Activated naive CD4-positive, alpha-beta T cell (primary cell): ENCODE results near the gene SORBS1.

Experiments
- DNase-seq, 4 experiments: peaks; one replicate each; lab custom pipeline; 2025; lab: John Stamatoyannopoulos, UW

SORBS1 gene

DNA sequence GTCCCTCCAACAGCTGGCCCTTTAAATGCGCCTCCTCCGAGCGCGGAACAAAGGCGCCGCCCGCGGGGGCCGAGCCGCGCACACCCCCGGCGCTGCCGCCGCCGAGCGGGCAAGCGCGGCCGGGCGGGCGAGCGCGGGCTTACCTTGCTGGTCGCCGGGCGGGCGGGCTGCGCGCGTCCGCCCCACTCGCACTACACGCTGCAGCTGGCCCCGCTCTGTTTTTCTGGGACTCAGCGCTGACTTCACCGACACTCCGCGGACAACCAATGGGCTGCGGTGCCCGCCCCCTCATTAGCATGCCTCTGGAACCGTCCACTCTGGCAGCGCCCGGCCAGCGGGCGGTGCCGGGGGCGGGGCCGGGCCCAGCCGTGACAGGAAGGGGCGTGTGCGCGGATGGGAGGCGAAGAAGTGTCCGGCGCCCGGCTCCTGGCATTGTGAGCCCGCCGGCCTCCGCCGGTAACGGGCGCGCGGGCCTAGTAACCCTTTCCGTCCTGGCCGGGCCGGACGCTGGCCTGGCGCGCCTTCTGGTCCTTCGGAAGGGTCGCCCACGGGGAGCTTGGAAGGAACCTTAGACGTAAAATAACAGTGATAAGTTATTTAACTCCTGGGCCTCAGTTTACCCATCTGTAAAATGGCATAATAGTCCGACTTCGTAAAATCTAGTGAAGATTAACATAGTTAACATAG, at the start of gene SORBS1:
SORBS1 (minus strand) TSS at position 195 of the 687 bp plus-strand sequence. CDS start 120,236 bp downstream, outside the sequence.
- peak; percentile 28 to 74 (median 49) for DNase-seq

DNA sequence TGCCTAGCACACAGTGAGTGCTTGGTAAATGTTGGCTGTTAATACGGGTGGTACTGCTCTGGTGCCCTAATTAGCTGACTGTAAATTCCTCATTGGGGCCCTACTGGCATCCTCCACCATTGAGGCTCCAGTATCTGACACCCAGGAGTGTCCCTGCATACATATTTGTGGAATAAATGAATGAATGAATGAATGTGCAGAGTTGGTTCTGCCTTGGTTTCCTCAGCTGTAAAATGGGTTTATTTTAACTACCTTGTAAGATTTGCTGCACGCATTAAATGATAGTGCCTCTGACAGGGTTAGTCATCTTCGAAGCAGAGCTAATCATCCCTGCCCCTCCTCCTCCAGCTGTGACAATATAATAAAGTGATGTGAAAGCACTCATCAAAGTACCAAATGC, 49.6 kb upstream of the SORBS1 start:
- no peak for DNase-seq

DNA sequence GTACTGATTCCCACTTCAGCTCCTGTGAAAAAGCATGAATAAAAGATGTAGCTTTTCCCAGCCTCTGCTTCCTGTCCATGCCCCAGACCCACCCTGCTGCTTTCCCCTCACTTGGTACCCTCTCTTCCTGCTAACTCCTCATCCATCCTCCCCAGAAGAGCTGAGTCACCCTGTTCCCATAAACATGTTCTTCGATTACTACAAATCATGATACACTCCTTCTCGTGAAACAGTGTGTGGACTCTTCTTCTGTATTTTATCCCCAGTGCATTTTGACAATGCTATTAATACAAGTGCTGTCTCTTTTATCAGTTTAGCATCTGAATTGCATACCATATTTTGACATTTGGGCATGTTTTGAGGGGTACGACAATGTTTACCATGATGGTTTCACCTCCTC, 45.8 kb upstream of the SORBS1 start:
- DNase-seq: no peak

DNA sequence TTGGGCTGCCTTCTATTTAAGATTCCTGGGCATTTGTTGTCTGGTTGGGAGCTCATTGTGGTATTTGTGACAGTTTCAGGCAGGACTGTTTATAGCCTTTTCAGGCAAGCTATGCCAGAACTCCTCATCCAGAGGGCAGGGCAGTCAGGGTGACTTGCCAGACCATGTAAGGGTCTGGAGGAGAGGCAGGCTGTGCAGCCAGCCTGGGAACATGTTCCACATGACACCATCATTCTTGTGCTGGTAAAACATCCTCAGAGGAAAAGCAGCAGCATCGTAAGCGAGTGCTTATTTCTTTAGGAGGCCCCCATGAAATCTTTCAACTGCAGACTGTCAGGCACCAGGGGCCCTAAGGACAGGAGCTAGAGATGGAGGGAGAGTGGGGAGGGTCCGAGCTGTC, 44.0 kb upstream of the SORBS1 start:
- DNase-seq: no peak

DNA sequence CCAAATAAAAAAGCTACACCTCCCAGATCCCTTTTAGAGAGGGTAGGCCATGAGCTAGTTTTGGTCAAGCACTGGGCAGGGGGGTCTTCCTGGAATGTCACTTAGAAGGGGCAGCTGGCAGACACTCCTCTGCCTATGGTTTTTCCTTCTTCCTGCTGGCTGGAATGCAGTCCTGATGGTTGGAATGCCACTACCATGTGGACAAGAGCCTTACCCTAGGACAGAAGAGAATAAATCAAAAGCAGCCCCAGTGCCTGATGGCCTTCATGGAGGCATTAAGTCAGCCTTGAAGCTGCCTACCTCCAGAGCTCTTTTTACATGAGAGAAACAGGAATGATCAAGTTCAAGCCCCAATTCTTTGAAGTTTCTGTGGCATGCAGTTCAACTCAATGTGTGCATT, 43.5 kb upstream of the SORBS1 start:
- DNase-seq: no peak

DNA sequence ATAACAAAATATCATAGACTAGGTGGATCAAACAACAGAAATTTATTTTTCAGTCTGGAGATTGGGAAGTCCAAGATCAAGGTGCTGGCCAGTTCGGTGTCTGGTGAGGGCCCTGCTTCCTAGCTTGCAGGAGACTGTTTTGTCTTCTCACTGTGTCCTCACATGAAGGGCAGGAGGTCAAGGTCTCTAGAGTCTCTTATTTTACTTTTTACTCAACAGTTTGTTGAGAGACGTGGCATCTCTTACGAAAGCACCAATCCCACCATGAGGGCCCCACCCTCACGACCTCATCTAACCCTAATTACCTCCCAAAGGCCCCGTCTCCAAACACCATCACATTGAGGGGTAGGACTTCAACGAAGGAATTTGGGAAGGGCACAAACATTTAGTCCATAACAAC, 41.2 kb upstream of the SORBS1 start:
- DNase-seq: no peak

DNA sequence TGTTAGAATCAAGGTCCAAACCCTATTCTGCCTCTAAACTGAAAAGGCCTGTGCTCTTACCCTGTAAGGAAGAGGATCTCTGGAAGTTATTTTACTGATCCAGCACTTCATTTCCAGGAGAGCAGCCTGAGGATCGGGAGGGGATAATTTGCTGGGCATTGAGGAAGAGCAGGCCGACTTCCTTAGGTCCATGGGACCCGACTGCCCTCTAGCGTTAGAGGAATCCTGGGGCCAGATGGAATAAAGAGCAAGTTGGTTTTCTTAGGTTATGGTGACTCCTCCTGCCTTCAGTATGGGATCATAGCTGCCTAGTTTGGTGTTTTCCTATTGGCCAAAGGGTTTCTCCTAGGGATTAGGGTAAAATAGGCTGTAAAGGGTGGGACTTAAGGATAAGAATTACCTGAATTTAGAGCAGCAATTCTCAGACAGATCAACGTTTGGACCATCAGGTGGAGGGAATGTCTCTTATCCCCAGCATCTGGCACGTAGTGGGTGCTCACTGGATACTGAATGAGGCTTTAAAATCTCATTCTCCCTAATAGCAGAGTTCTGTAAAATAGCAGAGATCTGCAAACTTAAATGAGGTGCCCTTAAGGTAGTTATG, 40.0 kb upstream of the SORBS1 start:
- DNase-seq: peak in 1 of 4 experiments; percentile 3

DNA sequence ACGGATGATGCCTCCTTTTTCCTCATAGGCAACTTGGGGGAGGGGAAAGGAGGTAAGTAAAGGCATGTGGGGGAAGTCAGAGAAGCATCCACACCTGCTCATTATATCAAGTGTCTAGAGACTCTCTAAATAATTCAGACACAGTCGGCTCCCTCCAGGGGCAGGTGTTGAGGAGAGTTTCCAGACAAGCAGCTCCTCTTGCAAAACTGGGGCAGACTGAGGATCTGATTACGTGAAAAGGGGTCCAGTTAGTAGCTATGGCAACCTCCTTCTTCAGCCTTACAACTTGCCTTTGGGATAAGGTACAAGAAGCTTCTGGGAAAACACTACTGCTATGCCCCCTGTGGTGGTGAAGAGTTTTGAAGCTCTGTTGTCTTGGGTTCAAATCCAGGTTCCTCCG, 39.0 kb upstream of the SORBS1 start:
- no peak for DNase-seq

DNA sequence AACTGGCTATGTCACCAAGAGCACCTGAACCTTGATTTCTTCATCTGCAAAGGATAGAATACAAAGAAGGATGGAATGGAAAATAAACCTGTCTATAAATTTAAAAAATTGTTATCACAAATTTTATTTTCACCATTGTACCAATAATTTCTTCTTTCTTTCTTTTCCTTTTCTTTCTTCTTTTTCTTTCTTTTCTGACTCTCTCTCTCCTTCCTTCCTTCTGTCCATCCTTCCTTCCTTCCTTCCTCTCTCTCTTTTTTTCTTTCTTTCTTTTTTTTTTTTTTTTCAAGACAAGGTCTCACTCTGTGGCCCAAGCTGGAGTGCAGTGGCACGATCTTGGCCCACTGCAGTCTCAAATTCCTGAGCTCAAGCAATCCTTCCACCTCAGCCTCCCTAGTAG, 36.6 kb upstream of the SORBS1 start:
- no peak for DNase-seq

DNA sequence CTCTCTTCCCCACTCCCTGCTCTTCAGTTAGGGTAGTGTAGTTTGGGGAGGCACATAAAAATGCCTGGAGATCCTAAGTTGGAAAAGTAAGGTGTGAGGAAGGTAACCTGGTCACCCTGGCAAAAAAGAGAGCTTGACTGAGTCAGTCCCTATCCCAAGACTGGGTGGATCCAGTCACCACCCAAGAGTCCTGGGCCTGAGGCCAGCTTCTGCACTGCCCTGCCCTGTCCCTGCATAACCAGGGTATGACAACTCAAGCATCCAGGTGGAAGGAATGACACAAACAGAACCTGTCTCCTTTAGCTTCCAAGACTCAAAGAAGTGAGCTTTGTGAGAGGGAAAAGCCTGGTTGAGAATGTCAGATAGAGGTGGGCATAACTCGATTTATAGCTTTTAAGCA, 26.9 kb upstream of the SORBS1 start:
- no peak for DNase-seq

DNA sequence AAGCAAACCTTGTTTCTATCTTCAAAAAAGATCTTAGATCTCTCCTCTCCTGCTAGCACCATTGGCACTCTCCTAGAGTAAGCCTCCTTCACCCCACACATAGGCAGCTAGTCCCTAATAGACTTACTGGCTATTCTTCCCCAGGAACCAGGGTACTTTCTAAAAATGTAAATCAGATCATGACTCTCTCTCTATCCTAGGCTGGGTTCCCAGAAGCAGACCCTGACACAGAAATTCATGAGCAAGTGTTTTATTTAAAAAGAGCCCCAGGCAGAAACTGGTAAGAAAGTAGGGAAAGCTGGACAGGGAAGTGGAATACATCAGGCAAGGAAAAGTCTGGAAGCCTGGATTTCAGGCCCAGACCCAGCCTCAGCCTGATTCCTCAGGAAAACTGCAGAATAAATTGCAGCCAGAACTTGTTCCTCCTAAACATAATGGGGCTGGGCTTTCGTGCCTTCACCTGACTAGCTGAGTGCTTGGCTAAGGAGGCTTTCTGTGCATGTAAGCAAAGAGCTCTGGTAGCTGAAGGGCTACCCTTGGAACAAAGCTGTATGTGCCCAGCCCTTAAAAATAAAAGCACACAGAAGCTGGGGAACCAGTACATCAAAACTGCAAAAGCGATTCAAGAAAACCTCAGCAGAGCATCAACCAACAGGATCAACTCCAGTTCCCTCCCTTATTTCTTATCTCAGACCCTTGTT, 18.8 kb upstream of the SORBS1 start:
- DNase-seq: no peak

DNA sequence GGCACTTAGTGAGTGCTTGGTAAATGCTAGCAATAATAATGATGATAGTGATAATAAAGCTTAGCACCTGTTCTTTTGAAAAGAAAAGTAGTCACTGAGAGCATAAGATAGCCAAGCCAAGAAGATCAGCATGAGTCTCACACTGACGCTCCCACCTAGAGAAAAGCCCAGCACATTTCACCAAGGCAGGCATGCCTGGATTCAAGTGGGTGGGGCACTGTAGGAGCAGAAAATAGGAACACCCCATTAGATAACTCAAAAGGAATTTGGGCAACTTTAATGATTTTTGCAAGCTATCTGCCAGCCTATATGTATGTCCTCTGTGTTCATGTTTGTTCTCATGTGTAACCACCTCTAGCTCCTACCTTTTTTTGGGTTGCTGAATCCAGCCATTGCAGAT, 18.1 kb upstream of the SORBS1 start:
- DNase-seq: no peak

DNA sequence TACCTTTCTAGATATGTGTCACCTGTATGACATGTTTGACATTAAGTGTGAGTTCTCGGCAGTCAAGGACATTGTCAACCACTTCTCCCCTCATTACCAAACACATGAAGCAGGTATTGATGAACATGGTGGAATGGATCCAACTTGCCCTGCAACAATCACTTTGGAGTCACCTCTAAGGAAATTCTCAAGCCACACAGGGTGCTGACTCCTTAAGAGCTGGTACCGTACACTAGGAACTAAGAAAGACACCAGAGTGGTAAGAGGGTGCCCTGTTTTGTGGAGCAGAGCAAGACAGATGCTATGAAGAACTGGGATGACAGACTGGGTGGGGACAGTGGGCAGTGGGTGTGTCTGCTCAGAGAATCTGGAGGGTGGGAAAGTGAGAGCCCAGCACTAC, 17.4 kb upstream of the SORBS1 start:
- DNase-seq: no peak

DNA sequence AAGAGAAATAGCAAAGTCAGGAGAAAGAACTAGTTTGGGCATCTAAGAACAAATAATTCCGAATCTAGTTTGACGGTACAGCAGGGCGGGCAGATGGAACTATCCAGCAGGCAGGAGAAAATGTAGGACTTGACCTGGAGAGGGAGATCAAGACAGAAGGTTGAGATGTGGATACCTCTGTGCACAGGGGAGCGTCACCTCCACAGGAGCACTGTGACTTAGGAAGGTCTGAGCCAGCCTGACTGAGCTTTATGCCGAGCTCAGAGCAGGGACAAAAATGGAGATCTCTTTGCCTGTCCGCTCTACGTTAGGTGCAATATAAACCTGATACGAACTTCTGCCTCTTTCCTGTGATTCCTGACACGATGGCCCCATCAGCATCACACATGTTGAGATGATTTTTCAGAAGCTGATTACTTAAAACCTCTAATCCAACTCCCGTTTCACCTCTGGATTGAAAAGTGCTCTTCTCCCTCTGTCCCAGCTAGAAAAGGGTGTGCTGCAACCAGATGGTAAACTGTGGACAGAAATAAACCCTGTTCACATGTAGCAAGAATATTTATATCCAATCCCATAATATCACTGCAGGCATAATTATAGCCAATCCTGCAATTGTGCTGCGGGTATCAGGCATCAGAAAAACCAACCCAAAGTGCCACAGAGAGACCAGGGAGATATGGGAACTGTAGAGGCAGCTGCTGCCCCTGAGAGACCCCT, 13.6 kb upstream of the SORBS1 start:
- no peak for DNase-seq

DNA sequence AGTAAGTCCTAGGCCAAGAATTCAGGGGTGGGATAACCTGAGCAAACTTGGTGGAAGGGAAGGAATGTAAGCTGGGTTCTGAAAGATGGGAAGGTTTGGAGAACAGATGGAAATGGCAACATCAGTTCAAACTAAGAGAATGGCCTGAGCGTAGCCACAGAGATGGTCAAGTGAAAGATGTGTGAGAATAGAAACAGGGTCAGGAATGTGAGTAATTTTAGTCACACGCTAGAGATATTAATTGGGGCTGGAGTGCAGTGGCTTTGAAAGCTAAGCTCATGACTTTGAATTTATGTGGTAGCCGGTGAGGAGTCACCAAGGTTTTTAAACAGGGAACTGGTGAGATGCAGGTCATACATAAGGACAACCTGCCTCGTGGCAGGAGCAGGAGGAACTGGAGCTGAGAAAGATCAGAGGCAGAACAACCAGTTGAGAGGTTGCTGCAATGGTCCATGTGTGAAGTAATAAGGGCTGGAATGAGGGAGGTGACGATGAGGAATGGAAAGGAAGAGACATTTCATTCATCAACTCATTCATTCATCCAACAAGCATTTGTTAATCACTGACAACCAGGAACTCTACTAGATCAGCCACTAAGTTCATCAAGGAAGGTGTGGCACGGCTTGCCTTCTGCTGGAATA, 12.9 kb upstream of the SORBS1 start:
- no peak for DNase-seq

DNA sequence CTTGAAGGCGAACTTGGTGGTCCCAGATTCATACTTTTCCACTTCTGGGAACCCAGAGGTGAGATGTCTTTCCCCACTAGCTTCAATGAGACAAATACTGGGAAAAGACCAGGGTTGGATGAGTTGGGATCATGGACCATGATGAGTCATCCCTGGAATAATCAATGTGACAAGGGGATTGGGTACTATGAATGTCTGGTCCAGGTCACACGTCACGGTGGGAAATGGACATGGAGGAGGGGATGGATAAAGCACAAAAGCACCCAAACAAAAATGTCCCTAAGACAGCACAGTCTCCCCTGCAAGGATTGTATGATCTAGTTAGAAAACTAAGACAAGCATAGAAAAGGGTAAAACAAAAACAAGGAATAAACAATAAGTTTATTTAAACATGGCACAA, 12.4 kb upstream of the SORBS1 start:
- DNase-seq: no peak

DNA sequence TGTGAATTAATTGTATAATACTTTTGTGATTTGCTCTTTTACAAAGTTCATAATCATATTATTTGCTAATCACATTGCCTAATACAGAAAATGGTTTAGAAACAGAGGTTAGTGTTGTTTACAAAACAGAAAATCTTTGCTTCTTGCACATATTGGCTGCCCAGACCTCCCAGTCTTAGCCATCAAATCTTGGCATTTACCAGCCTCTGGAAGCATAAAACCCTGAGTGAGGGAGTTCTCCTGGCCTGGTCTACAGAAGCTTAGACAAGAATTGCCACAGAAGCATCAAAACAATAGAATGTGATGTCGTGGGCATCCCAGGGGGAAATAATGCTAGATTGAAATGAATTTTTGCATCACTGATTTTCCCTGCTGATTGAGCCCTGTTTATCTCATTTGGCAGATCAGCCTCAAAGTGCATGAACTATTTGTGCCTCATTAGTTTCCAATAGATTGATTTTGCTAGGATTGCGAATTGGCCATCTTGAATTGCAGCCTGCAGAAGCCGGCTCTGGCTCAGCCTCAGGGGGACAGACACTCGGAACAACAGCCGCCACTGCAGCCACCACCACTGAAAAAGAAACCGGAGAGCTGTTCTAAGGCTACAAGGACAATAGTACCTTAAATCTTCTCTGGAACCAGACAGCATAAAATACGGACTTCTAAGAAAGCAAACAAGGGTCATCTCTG, 11.1 kb upstream of the SORBS1 start:
- DNase-seq: no peak

DNA sequence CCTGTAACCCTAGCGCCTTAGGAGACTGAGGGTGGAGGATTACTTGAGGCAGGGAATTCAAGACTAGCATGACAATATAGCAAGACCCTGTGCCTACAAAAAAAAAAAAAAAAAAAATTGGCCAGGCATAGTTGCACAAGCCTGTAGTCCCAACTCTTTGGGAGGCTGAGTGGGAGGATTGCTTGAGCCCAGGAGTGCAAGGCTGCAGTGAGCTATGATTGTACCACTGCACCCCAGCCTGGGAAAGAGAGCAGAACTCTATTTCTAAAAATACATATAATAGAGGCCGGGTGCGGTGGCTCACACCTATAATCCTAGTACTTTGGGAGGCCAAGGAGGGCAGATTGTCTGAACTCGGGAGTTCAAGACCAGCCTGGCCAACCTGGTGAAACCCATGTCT, 10.2 kb upstream of the SORBS1 start:
- DNase-seq: no peak

DNA sequence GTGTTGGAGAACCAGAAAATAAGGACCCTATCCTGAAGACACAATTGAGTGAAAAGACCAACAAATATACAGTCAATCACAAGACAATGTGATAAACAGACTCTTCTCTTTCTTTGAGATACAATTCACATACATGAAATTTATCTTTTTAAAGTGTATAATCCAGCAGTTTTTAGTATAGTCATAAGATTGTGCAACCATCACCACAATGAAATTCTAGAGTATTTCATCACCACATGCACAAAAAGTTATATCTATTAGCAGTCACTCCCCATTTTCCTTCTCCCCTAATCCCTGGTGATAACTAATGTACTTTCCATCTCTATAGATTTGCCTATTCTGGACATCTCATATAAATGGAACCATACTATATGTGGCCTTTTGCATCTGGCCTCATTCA, 8.2 kb upstream of the SORBS1 start:
- no peak for DNase-seq

DNA sequence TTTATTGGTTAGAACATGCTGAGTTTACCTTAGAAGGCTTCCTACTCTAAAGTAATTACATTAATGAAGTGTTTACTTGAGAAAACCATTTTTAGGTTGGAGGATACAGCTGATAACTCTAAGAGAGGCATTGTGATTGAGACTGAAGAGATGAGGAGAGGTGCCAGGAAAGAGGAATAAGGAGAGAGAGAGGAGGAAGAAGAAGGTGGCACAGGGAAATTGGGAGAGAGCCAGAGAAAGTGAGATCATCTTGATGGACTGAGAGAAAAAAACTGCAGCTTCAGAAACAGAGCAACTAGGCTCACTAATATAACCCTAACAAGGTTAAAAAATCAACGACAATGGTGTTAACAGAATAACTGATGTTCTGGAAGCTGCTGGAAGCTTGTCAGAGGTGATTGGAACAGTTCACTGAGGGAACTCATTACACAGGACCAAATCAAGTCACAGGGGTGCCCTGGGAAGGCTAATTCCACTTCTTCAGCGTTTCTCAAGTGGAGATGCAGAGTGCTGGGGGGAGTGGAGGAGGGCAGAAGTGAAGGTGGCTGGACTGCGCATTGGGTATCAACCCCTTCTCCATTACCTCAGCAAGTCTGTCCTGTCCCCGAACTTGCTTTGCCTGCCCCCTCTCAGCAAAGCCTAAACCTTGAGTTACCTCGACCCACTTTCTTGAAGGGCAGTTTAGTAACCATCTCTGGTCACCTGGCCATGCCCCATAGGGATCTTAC, 6.9 kb upstream of the SORBS1 start:
- DNase-seq: no peak

DNA sequence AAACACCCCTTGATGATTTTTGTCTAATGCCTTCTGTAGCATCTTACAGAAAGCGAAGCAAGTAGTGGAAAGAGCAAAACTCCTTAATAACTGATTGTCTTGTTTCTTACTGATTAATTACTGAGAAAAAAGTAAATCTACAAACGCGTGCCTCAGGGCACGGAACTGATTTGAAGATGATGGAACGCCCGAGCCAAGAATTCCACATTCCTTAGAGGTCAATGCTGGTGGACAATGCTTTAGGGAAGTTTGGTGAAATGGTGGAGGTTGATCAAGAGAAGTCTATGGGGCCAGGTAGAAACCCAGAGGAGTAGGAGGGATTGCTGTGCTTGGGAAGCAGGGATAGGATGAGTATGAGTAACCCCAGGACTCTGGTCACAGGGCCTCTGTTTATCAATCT, 5.0 kb upstream of the SORBS1 start:
- no peak for DNase-seq
